ENCODE data around the gene FBXW7. TPM values are rescaled to one million over a fixed set of nuclear protein-coding genes. Genes with fewer than 3 reads are reported as not detected.

The FBXW7 gene
- total RNA-seq, 3 donors from 2014 or later = 55.7 to 247 (median 117) TPM

GRCh38 chr4:152579107-152579764, 43.3 kb upstream of the FBXW7 start:
- H3K9me3 ChIP-seq = no peaks in the 10 kb centered on the region

DNA sequence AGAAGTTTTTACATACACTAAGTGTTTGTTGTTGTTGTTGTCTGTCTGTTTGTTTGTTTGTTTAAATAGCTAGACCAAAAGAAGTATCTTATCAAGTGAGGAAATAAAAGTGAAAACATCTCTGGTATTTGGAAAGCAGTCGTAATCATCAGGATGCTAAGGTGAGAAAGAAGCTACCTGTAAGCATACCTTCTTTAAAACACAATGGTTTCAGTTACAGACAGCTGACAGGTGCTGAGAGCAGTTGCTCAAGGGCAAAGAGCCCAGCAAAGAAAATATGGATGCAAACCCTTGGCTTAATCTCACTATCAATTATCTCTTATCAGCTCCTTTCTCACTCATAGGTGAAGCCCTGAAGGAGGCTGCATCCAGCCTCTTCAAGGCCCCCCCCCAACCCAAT, 42.8 kb upstream of the FBXW7 start:
- H3K9me3 ChIP-seq = no peaks in the 10 kb centered on the region
- H3K27me3 ChIP-seq = no peaks in the 10 kb centered on the region
- H3K4me1 ChIP-seq = no peaks in the 10 kb centered on the region
- intact Hi-C loops (cut with DNase I; ENCODE audit: low total_unique reads) = no loop called here
- no peak overlapping the region for H3K27ac ChIP-seq
- TF ChIP-seq POLR2AphosphoS5 (IDR thresholded peaks at IDR 0.05) (no peak), POLR2A (IDR thresholded peaks at IDR 0.05) (no peak)
- no peak overlapping the region for H3K4me3 ChIP-seq
- DNase-seq (ENCODE audit: low spot score in 2 of 2) = no peak
- H3K36me3 ChIP-seq = no peaks in the 10 kb centered on the region

More at GRCh38 chr4:152579107-152579764, 43.3 kb upstream of the FBXW7 start:
- intact Hi-C loops (cut with DNase I; ENCODE audit: low total_unique reads) = no loop called here
- Histone ChIP-seq H3K4me1 (no peaks in the 10 kb centered on the region), H3K27me3 (no peaks in the 10 kb centered on the region), H3K27ac (no peak overlapping the region), H3K36me3 (no peaks in the 10 kb centered on the region), H3K4me3 (no peak overlapping the region)
- no peak for DNase-seq (ENCODE audit: low spot score in 2 of 2)
- TF ChIP-seq, protein P1, sequence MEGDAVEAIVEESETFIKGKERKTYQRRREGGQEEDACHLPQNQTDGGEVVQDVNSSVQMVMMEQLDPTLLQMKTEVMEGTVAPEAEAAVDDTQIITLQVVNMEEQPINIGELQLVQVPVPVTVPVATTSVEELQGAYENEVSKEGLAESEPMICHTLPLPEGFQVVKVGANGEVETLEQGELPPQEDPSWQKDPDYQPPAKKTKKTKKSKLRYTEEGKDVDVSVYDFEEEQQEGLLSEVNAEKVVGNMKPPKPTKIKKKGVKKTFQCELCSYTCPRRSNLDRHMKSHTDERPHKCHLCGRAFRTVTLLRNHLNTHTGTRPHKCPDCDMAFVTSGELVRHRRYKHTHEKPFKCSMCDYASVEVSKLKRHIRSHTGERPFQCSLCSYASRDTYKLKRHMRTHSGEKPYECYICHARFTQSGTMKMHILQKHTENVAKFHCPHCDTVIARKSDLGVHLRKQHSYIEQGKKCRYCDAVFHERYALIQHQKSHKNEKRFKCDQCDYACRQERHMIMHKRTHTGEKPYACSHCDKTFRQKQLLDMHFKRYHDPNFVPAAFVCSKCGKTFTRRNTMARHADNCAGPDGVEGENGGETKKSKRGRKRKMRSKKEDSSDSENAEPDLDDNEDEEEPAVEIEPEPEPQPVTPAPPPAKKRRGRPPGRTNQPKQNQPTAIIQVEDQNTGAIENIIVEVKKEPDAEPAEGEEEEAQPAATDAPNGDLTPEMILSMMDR (IDR thresholded peaks at IDR 0.05) = no peak
- TF ChIP-seq POLR2A (IDR thresholded peaks at IDR 0.05) (no peak), POLR2AphosphoS5 (IDR thresholded peaks at IDR 0.05) (no peak)

GRCh38 chr4:152577708-152578396, 42.0 kb upstream of the FBXW7 start:
- DNase-seq (ENCODE audit: low spot score in 2 of 2) = no peak
- Histone ChIP-seq H3K36me3 (no peaks in the 10 kb centered on the region), H3K27me3 (no peaks in the 10 kb centered on the region), H3K4me3 (no peak overlapping the region), H3K4me1 (no peaks in the 10 kb centered on the region), H3K27ac (no peak overlapping the region), H3K9me3 (no peaks in the 10 kb centered on the region)
- intact Hi-C loops (cut with DNase I; ENCODE audit: low total_unique reads) = no loop called here
- TF ChIP-seq, protein P1 (IDR thresholded peaks at IDR 0.05) = no peak
- TF ChIP-seq POLR2AphosphoS5 (IDR thresholded peaks at IDR 0.05) (no peak), POLR2A (IDR thresholded peaks at IDR 0.05) (no peak)

DNA sequence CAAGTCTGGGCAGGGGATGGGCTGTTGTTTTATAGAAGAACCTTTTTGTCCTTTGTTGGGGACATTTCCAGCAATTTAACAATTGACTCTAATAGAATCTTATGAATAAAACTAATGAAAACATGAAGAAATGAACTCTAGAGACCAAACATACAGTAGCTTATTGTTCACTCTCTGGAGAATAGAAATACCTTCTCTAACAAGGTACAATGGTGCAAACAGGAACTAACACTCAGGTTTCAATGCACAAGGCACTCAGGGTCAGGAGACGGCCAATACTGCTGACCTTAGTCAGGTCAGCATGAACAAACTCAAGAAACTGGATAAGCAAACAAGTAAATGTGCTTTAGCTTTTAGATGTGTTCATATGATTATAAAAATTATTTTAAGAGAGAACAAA, 39.6 kb upstream of the FBXW7 start:
- no peak overlapping the region for H3K4me3 ChIP-seq
- no peaks in the 10 kb centered on the region for H3K36me3 ChIP-seq
- intact Hi-C loops (cut with DNase I; ENCODE audit: low total_unique reads) = no loop called here
- no peak for DNase-seq (ENCODE audit: low spot score in 2 of 2)
- no peaks in the 10 kb centered on the region for H3K4me1 ChIP-seq
- TF ChIP-seq, protein P1 (IDR thresholded peaks at IDR 0.05) = no peak
- TF ChIP-seq POLR2A (IDR thresholded peaks at IDR 0.05) = no peak
- H3K9me3 ChIP-seq = no peaks in the 10 kb centered on the region
- H3K27ac ChIP-seq = peak overlapping the region in 1 of 2 donors; percentile 41
- H3K27me3 ChIP-seq = no peaks in the 10 kb centered on the region

DNA sequence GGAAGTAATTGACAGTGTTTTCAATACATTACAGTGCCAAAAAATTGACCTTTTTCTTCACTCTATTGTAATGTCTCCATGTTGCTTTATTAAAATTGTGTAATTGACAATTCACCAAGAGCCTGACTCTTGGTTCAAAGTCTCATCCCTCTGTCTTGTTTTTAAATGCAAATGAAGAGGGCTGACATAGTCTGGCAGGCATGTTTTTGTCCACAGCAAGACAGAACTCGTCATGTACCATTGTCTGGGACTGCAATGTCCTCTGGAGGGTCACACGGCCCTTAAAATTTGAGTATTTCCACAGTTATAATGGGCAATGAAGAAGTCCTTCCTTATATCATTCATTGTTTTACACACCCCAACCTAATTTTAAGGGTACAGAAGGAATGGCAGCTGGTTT, 38.0 kb upstream of the FBXW7 start:
- Histone ChIP-seq H3K27ac (peak overlapping the region; percentile 40 to 63), H3K4me3 (no peak overlapping the region), H3K36me3 (no peaks in the 10 kb centered on the region), H3K9me3 (no peaks in the 10 kb centered on the region), H3K27me3 (no peaks in the 10 kb centered on the region), H3K4me1 (no peaks in the 10 kb centered on the region)
- no peak for DNase-seq (ENCODE audit: low spot score in 2 of 2)
- intact Hi-C loops (cut with DNase I; ENCODE audit: low total_unique reads) = no loop called here
- TF ChIP-seq, protein P1 (IDR thresholded peaks at IDR 0.05) = no peak
- TF ChIP-seq POLR2A (IDR thresholded peaks at IDR 0.05) = no peak
- no peak for TF ChIP-seq POLR2AphosphoS5 (IDR thresholded peaks at IDR 0.05)

Data from breast epithelium (tissue), 4 donors.